Keratinocyte (primary cell): ENCODE results near the gene ATXN2. TPM values are rescaled to one million over a fixed set of nuclear protein-coding genes. Genes with fewer than 3 reads are reported as not detected.

Experiments used
- DNase-seq: peaks from one replicate; pipeline ENCODE4 v3.0.0-alpha.2; 2011; ENCODE audit warnings: low read depth, missing footprints, low spot score
- FAIRE-seq: peaks from 2 replicates; lab custom pipeline; 2011; peaks lifted over from hg19 to GRCh38; lab: Jason Lieb, UNC
- H2AFZ ChIP-seq: 2 replicates; pipeline ENCODE4 v1.6.0; 2012; ENCODE audit warnings: low read length, control low read depth, inconsistent platforms; ENCODE audit not compliant: control insufficient read depth
- H3K27ac ChIP-seq: 2 replicates; pipeline ENCODE4 v1.5.1; 2011; ENCODE audit warnings: low read length; ENCODE audit not compliant: control insufficient read depth, insufficient read depth
- H3K27me3 ChIP-seq: 3 replicates; pipeline ENCODE4 v1.6.0; 2011; ENCODE audit warnings: low read length; ENCODE audit not compliant: control insufficient read depth, insufficient read depth; ENCODE audit errors: extremely low read depth
- H3K36me3 ChIP-seq, 2 experiments: 2 replicates in 1 of 2; 3 replicates in 1 of 2; pipeline ENCODE4 v1.5.1; 2011; ENCODE audit warnings: low read length in 2 of 2, mild to moderate bottlenecking in 1 of 2; ENCODE audit not compliant: control insufficient read depth in 2 of 2, insufficient read depth in 2 of 2; ENCODE audit errors: extremely low read depth in 1 of 2
- H3K4me1 ChIP-seq: 3 replicates; pipeline ENCODE4 v1.5.1; 2011; ENCODE audit warnings: low read length; ENCODE audit not compliant: control insufficient read depth, insufficient read depth; ENCODE audit errors: extremely low read depth
- H3K4me2 ChIP-seq: 3 replicates; pipeline ENCODE4 v1.6.0; 2011; ENCODE audit warnings: low read depth, low read length; ENCODE audit not compliant: control insufficient read depth, insufficient read depth; ENCODE audit errors: extremely low read depth
- H3K4me3 ChIP-seq, 3 experiments: fragments of 200-600 bp in 1 of 3; sonication (generic) in 1 of 3; 2 replicates in 2 of 3; 3 replicates in 1 of 3; pipeline ENCODE4 v1.5.1; 2011 to 2016; ENCODE audit warnings: low read length in 3 of 3, mild to moderate bottlenecking in 3 of 3, control low read depth in 2 of 3, inconsistent platforms in 1 of 3, low read depth in 1 of 3, mixed read lengths in 1 of 3, mixed run types in 1 of 3, moderate library complexity in 1 of 3; ENCODE audit not compliant: control insufficient read depth in 2 of 3, insufficient read depth in 2 of 3; ENCODE audit errors: extremely low read depth in 1 of 3
- H3K79me2 ChIP-seq: 2 replicates; pipeline ENCODE4 v1.6.0; 2012; ENCODE audit warnings: low read length; ENCODE audit not compliant: control insufficient read depth, insufficient read depth
- H3K9ac ChIP-seq: 3 replicates; pipeline ENCODE4 v1.6.0; 2011; ENCODE audit warnings: low read length; ENCODE audit not compliant: control insufficient read depth, insufficient read depth; ENCODE audit errors: extremely low read depth
- H3K9me1 ChIP-seq: 3 replicates; pipeline ENCODE4 v1.6.0; 2011; ENCODE audit warnings: low read length; ENCODE audit not compliant: control insufficient read depth, insufficient read depth; ENCODE audit errors: extremely low read depth
- H3K9me3 ChIP-seq: 2 replicates; pipeline ENCODE4 v1.5.1; 2012; ENCODE audit warnings: low read depth, low read length; ENCODE audit not compliant: control insufficient read depth
- H4K20me1 ChIP-seq: 3 replicates; pipeline ENCODE4 v1.6.0; 2011; ENCODE audit warnings: low read length; ENCODE audit not compliant: control insufficient read depth, insufficient read depth; ENCODE audit errors: extremely low read depth
- EZH2 ChIP-seq: IDR thresholded peaks from one replicate; pipeline ENCODE4 v1.6.1; 2012; ENCODE audit warnings: inconsistent platforms, mild to moderate bottlenecking, low read length, moderate library complexity
- dilution Hi-C: fragments of 300-500 bp; cut with MboI; formaldehyde crosslinking; loops from one replicate; pipeline ENCODE4 v1.7.0; 2020; ENCODE audit warnings: low sequenced_read_pairs; ENCODE audit not compliant: extremely low pct_ligation_motif_present
- polyA plus RNA-seq, 5 experiments: library from polyadenylated mRNA; depleted of rRNA in 3 of 5; stranded (reverse) in 3 of 5; stranded (forward) in 1 of 5; unstranded in 1 of 5; fragments of >200 nt; gene quantifications; 1 replicate in 1 of 5; 2 replicates in 3 of 5; 3 replicates in 1 of 5; pipeline versions ENCODE4 v1.2.1 to v1.2.3, GENCODE V29; 2011 to 2012; ENCODE audit warnings: missing spikeins in 2 of 5, low read depth in 1 of 5, low replicate concordance in 1 of 5
- TF ChIP-seq, protein P1 (sequence below), 3 experiments: IDR thresholded peaks in 1 of 3; conservative IDR thresholded peaks in 1 of 3; optimal IDR thresholded peaks in 1 of 3; 2 replicates in 2 of 3; 3 replicates in 1 of 3; pipeline versions ENCODE3 to v1.5.1; 2011; ENCODE audit warnings: low read length in 3 of 3, mild to moderate bottlenecking in 3 of 3, moderate library complexity in 2 of 3, control low read depth in 1 of 3, inconsistent platforms in 1 of 3; ENCODE audit not compliant: insufficient read depth in 2 of 3; ENCODE audit errors: extremely low read depth in 1 of 3

The ATXN2 gene
- polyA plus RNA-seq, 1 donor (not counting 4 experiments of a cell fraction or from before 2014, with no cell fraction given), result 19.6 TPM

DNA sequence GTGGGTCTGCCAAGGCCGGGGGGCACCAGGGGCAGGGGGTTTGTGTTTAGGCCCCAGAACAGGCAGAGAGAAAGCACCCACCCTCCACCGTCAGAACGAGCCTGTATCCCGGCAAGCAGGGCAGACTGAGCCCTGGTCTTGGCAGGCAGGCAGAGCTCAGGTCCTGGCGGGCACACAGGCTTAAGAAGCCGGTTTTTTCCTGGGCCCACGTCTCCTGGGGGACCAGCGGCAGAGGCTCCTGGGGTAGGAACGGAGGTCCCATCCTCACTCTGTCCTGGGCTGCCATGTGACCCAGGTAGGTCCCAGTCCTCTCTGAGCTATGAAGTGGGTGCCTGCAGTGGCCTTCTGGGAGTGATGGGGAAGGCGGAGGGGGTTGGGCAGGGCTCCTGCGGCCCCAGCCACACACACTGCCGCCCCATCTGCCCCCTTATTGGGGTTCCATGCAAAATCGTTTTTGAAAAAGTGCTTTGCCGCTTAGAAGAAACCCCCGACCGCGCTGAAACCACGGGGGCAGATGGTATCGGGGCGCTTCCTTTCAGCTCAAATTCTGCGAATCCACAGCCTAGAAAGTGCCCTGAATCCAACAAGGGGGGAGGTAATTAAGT, 169.2 kb downstream of the ATXN2 start:
- Histone ChIP-seq H3K9ac (no peak overlapping the region), H3K79me2 (peaks cover 29% of the 10 kb centered on the region), H3K36me3 (peaks cover 0 to 4% of the 10 kb centered on the region in 2 experiments), H4K20me1 (no peaks in the 10 kb centered on the region), H3K4me3 (no peak overlapping the region), H3K27me3 (no peaks in the 10 kb centered on the region), H3K9me1 (peaks cover 2% of the 10 kb centered on the region), H3K9me3 (no peaks in the 10 kb centered on the region), H3K4me1 (peaks cover 28% of the 10 kb centered on the region), H2AFZ (no peak overlapping the region), H3K4me2 (no peak overlapping the region), H3K27ac (no peak overlapping the region)
- dilution Hi-C loops, result no loop called here
- DNase-seq, result no peak
- no peak for FAIRE-seq
- TF ChIP-seq EZH2, result no peak
- TF ChIP-seq, protein P1, sequence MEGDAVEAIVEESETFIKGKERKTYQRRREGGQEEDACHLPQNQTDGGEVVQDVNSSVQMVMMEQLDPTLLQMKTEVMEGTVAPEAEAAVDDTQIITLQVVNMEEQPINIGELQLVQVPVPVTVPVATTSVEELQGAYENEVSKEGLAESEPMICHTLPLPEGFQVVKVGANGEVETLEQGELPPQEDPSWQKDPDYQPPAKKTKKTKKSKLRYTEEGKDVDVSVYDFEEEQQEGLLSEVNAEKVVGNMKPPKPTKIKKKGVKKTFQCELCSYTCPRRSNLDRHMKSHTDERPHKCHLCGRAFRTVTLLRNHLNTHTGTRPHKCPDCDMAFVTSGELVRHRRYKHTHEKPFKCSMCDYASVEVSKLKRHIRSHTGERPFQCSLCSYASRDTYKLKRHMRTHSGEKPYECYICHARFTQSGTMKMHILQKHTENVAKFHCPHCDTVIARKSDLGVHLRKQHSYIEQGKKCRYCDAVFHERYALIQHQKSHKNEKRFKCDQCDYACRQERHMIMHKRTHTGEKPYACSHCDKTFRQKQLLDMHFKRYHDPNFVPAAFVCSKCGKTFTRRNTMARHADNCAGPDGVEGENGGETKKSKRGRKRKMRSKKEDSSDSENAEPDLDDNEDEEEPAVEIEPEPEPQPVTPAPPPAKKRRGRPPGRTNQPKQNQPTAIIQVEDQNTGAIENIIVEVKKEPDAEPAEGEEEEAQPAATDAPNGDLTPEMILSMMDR (optimal IDR thresholded peaks at IDR 0.05 in 1 of 3, IDR thresholded peaks at IDR 0.05 in 1 of 3, conservative IDR thresholded peaks at IDR 0.05 in 1 of 3; ENCODE audit: extremely low read depth in 1 of 3, insufficient read depth in 2 of 3, low read length in 3 of 3), result no peak

DNA sequence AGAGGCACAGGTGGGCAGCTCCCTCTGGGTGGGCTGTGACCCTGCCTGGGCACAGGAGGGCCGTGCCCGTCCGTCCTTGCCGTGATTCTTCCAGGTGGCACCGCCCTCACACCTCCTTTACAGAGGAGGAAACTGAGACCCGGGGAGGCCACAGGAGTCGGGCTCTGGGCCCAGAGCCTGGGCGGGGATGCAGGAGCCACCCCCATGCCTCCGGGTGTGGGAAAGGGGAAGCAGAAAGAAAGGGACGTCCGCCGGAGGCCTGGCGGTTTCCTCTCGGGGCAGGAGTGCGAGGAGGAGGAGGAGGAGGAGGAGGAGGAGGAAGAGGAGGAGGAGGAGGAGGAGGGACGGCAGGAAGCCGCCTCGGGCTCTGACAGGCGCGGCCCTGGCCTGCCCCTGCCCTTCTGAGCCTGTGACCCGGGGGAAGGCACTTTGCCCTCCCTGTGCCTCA, 170.4 kb downstream of the ATXN2 start:
- no peaks in the 10 kb centered on the region for H4K20me1 ChIP-seq
- no peak for FAIRE-seq
- TF ChIP-seq EZH2, result no peak
- TF ChIP-seq, protein P1 (optimal IDR thresholded peaks at IDR 0.05 in 1 of 3, IDR thresholded peaks at IDR 0.05 in 1 of 3, conservative IDR thresholded peaks at IDR 0.05 in 1 of 3; ENCODE audit: extremely low read depth in 1 of 3, insufficient read depth in 2 of 3, low read length in 3 of 3), result no peak
- peaks cover 2% of the 10 kb centered on the region for H3K9me1 ChIP-seq
- H3K4me2 ChIP-seq, result no peak overlapping the region
- dilution Hi-C loops, result no loop called here
- H3K9me3 ChIP-seq, result no peaks in the 10 kb centered on the region
- no peak overlapping the region for H3K4me3 ChIP-seq
- no peak overlapping the region for H3K9ac ChIP-seq
- no peak overlapping the region for H3K27ac ChIP-seq
- DNase-seq, result no peak
- no peak overlapping the region for H2AFZ ChIP-seq
- H3K4me1 ChIP-seq, result peaks cover 24% of the 10 kb centered on the region
- H3K79me2 ChIP-seq, result peaks cover 30% of the 10 kb centered on the region
- H3K36me3 ChIP-seq, result peaks cover 0 to 4% of the 10 kb centered on the region in 2 experiments
- H3K27me3 ChIP-seq, result no peaks in the 10 kb centered on the region
